HFFc6 (cell line): ENCODE results near the gene COL5A2. TPM values are rescaled to one million over a fixed set of nuclear protein-coding genes. Genes with fewer than 3 reads are reported as not detected.

Source experiments
- DNase-seq: peaks from one replicate; pipeline ENCODE4 v3.0.0-alpha.2; 2018
- H3K27ac Mint-ChIP-seq: 2 replicates; pipeline ENCODE4 v1.8.0; 2020; ENCODE audit warnings: mild to moderate bottlenecking, mixed read lengths
- H3K27me3 Mint-ChIP-seq: 2 replicates; pipeline ENCODE4 v1.8.0; 2021; ENCODE audit warnings: mild to moderate bottlenecking, moderate library complexity, mixed read lengths; ENCODE audit not compliant: insufficient read depth
- H3K36me3 Mint-ChIP-seq: 2 replicates; pipeline ENCODE4 v1.8.0; 2021; ENCODE audit warnings: low read depth, mixed read lengths
- H3K4me1 Mint-ChIP-seq: 2 replicates; pipeline ENCODE4 v1.8.0; 2020; ENCODE audit warnings: low read depth, mixed read lengths
- H3K4me3 Mint-ChIP-seq: 2 replicates; pipeline ENCODE4 v1.8.0; 2020; ENCODE audit warnings: mild to moderate bottlenecking, moderate library complexity, mixed read lengths
- H3K9me3 Mint-ChIP-seq: 2 replicates; pipeline ENCODE4 v1.8.0; 2020; ENCODE audit warnings: mild to moderate bottlenecking, mixed read lengths
- long read RNA-seq: library from polyadenylated mRNA; unstranded; transcript quantifications from one replicate; pipeline ENCODE4 v2.0.0, GENCODE V29; 2019
- total RNA-seq, 6 experiments: library from RNA; stranded (reverse); fragmentation: NEBNext Ultra II Directional; extraction: Animal tissue kit (Norgen Biotek cat#: 25700); gene quantifications; 2 replicates in 1 of 6; 3 replicates in 5 of 6; pipeline ENCODE4 v1.2.3, GENCODE V29; 2021
- TF ChIP-seq, protein P1 (sequence below): fragments of 200-600 bp; sonication (generic); IDR thresholded peaks from 2 replicates; pipeline ENCODE4 v1.5.0; 2021; ENCODE audit warnings: antibody characterized with exemption, mild to moderate bottlenecking

Gene COL5A2
- 100 to 1,000 TPM; 265 to 388 (median 303) TPM for total RNA-seq
- long read RNA-seq, full-length matches to known transcripts = 31 of 215 reads
- long read RNA-seq, partial matches to known transcripts = 166 of 215 reads
- long read RNA-seq, other reads (novel, unspliced or antisense) = 18 of 215 reads

DNA sequence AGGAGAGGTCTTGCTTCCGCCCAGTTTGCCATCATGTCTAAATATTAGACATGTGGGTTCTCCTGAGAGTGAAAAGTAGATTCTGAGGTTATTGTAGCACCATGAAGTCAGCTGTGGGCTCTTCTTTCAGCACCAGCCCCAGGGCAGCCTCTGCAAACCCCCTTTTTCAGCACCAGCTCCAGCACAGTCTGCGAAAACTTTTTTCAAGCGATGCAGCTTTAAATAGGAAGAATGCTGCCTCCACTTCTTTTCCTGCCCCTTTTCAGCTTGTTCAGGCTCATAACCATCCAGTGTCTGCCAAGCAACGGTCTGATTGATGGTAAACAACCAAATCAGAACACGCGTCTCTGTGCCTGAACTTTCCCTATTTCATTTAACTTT lies at the start of gene COL5A2:
Gene COL5A2, minus strand, starts transcription at position 192 of the 381 bp plus-strand sequence. Its CDS starts 157 bp downstream, at position 35.
- H3K4me1 Mint-ChIP-seq = peaks cover 35% of the 10 kb centered on the region
- H3K4me3 Mint-ChIP-seq = peak within 1 kb of the TSS; percentile 99
- peak within 1 kb of the TSS; percentile 94 for H3K27ac Mint-ChIP-seq

DNA sequence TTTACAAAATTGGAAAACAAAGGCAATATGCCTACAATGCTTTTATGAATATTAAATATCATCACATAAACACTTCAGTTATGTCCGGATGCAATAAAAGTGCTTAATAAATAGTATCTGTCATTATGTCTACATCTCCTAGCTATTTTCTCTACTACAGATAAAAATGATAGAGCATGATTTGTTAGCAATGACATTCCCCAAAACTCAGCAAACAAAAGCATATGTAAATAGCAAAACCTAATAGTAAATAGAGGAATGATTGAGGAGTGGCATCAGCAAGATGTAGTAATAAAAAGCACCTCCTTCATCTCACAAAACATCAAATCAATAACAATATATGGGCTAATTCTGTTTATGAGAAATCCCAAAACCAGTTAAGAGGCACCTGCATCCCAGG lies 46.5 kb upstream of the COL5A2 start:
- Mint-ChIP-seq H3K9me3 (no peaks in the 10 kb centered on the region), H3K27ac (no peak overlapping the region), H3K4me3 (no peak overlapping the region), H3K27me3 (no peaks in the 10 kb centered on the region), H3K4me1 (peaks cover 35% of the 10 kb centered on the region), H3K36me3 (no peaks in the 10 kb centered on the region)
- TF ChIP-seq, protein P1, sequence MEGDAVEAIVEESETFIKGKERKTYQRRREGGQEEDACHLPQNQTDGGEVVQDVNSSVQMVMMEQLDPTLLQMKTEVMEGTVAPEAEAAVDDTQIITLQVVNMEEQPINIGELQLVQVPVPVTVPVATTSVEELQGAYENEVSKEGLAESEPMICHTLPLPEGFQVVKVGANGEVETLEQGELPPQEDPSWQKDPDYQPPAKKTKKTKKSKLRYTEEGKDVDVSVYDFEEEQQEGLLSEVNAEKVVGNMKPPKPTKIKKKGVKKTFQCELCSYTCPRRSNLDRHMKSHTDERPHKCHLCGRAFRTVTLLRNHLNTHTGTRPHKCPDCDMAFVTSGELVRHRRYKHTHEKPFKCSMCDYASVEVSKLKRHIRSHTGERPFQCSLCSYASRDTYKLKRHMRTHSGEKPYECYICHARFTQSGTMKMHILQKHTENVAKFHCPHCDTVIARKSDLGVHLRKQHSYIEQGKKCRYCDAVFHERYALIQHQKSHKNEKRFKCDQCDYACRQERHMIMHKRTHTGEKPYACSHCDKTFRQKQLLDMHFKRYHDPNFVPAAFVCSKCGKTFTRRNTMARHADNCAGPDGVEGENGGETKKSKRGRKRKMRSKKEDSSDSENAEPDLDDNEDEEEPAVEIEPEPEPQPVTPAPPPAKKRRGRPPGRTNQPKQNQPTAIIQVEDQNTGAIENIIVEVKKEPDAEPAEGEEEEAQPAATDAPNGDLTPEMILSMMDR = no peak
- no peak for DNase-seq

More for the DNA sequence above, at the start of gene COL5A2:
- TF ChIP-seq, protein P1 = no peak
- H3K9me3 Mint-ChIP-seq = peaks cover 4% of the 10 kb centered on the region
- H3K27me3 Mint-ChIP-seq = peaks cover 5% of the 10 kb centered on the region; the same call in 1 of the 2 replicates
- H3K36me3 Mint-ChIP-seq = peaks cover 37% of the 10 kb centered on the region
- peak; percentile 96 for DNase-seq

DNA sequence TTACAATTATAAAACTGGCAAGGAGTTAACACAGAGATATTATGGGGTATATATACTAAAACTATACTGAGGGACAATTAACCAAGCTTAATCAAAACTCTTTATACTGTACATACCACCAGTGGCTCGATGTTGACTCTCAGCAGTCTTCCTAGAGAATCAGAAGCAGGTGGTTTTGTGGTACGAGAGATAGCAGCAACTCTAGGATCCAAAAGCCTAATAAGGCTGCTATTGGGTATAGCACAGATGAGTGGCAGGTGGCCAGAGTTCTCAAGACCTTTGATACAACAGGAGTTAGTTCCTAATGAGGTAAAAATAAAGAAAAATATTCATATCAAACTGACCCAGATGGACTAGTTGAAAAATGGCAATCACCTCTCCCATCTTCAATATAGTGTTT lies 45.5 kb upstream of the COL5A2 start:
- no peak overlapping the region for H3K4me3 Mint-ChIP-seq
- H3K27ac Mint-ChIP-seq = no peak overlapping the region
- DNase-seq = no peak
- H3K36me3 Mint-ChIP-seq = no peaks in the 10 kb centered on the region
- H3K27me3 Mint-ChIP-seq = no peaks in the 10 kb centered on the region
- TF ChIP-seq, protein P1 = no peak
- H3K9me3 Mint-ChIP-seq = no peaks in the 10 kb centered on the region
- peaks cover 40% of the 10 kb centered on the region for H3K4me1 Mint-ChIP-seq

DNA sequence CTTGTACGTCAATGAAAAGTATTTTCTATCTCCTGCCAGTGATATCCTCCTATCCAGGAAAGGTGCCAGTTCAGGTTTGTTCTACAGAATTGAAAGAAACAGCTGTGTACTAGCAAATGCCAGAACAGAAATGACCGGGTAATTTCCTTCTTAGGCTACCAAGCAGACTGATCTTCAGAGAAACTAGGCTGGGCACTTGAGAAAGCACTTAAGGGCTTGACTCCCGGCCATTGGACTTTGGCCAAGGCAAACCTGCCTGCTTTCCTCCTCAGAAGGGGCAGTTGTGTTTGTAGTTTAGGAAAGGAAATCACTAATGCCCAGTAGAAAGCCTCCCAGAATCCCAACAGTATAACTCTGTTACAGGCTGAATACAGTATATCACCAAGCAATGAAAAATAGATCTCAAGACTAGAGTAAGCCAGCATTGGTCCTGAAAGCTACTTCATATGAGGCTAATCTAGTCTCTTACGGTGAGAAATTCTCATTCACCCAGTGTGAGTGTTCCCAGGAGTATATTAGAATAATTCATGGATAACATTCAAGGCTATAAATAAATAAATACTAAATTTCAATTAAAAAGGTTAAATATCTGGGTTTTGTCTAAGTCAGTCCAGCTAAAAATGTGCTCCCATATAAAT lies 43.0 kb upstream of the COL5A2 start:
- H3K9me3 Mint-ChIP-seq = no peaks in the 10 kb centered on the region
- H3K4me1 Mint-ChIP-seq = peaks cover 53% of the 10 kb centered on the region
- H3K27ac Mint-ChIP-seq = peak overlapping the region; percentile 75
- peak overlapping the region; percentile 14 for H3K4me3 Mint-ChIP-seq
- TF ChIP-seq, protein P1 = no peak
- no peaks in the 10 kb centered on the region for H3K27me3 Mint-ChIP-seq
- DNase-seq = no peak
- no peaks in the 10 kb centered on the region for H3K36me3 Mint-ChIP-seq

DNA sequence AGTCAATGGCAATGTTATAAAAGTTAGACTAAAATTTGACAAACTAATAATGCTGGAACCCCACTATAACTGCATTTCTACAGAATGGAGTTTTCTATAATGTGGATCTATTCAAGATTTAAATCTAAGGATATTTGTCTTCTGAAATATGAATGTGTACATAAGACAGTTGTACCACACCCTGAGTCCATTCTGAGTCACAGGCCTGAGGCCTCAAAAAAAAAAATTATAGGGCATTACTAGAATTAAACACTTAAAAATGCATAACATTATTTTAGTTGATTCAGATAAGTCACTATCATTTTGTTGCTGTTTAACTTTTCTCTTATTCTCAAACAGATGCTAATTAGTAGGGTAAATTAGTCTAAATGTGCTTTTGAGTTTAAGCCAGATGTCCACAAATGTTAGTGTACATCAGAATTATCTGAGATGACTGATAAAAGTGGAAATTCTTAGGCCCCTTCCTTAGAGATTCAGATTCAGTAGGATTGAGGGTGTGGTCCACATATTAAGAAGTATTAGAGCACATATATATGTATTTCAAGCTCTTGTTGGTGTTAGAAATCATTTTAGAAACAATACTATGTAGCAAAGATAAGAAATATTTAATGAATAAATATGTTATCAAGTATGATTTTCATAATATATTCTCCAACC lies 42.4 kb upstream of the COL5A2 start:
- Mint-ChIP-seq H3K9me3 (no peaks in the 10 kb centered on the region), H3K27me3 (no peaks in the 10 kb centered on the region), H3K4me3 (no peak overlapping the region; the same call in 1 of the 2 replicates), H3K36me3 (no peaks in the 10 kb centered on the region), H3K4me1 (peaks cover 57% of the 10 kb centered on the region), H3K27ac (peak overlapping the region; percentile 75)
- TF ChIP-seq, protein P1 = no peak
- peak; percentile 32 for DNase-seq
